Transverse colon (tissue), 4 donors: Measurements from ENCODE around the gene SHMT2. TPM values are rescaled to one million over a fixed set of nuclear protein-coding genes. Genes with fewer than 3 reads are reported as not detected.

ENCODE experiments used
- DNase-seq: peaks from one replicate; pipeline ENCODE4 v3.0.0-alpha.2; 2019
- H3K27ac ChIP-seq, 4 donors: fragments of 200-600 bp; sonication (generic); 2 replicates each; pipeline ENCODE4 v1.5.1; 2016 to 2018; ENCODE audit warnings: inconsistent platforms in 4 of 4
- H3K27me3 ChIP-seq: fragments of 200-600 bp; sonication (generic); 2 replicates; pipeline ENCODE4 v1.5.1; 2017; ENCODE audit warnings: inconsistent platforms
- H3K36me3 ChIP-seq, 4 donors: fragments of 200-600 bp; sonication (generic); 2 replicates each; pipeline ENCODE4 v1.5.1; 2017 to 2019; ENCODE audit warnings: inconsistent platforms in 4 of 4
- H3K4me1 ChIP-seq, 4 donors: fragments of 200-600 bp; sonication (generic); 2 replicates each; pipeline ENCODE4 v1.5.1; 2017 to 2020; ENCODE audit warnings: inconsistent platforms in 4 of 4
- H3K4me3 ChIP-seq, 4 donors: fragments of 200-600 bp; sonication (generic); 1 replicate in 1 of 4; 2 replicates in 3 of 4; pipeline versions ENCODE4 v1.5.1 to v1.6.1; 2017 to 2019; ENCODE audit warnings: inconsistent platforms in 4 of 4
- H3K9me3 ChIP-seq, 2 donors: fragments of 200-600 bp; sonication (generic); 2 replicates each; pipeline ENCODE4 v1.5.1; 2017 to 2019; ENCODE audit warnings: inconsistent platforms in 2 of 2
- CTCF ChIP-seq, 5 experiments: fragments of 200-600 bp in 3 of 5; fragments of 450-650 bp in 2 of 5; sonication (generic) in 3 of 5; IDR thresholded peaks; 1 replicate in 2 of 5; 2 replicates in 3 of 5; pipeline ENCODE4 v1.5.1; 2016 to 2017; ENCODE audit warnings: antibody characterized with exemption in 5 of 5, inconsistent platforms in 3 of 5, mild to moderate bottlenecking in 2 of 5, moderate library complexity in 1 of 5
- EP300 ChIP-seq: sonication (generic); formaldehyde crosslinking; IDR thresholded peaks from one replicate; pipeline ENCODE4 v1.6.1; 2017; ENCODE audit warnings: antibody characterized with exemption, low read depth
- POLR2A ChIP-seq: fragments of 450-650 bp; IDR thresholded peaks from one replicate; pipeline ENCODE4 v1.6.1; 2016; ENCODE audit warnings: antibody characterized with exemption, mild to moderate bottlenecking, moderate library complexity
- POLR2AphosphoS5 ChIP-seq, 3 donors: sonication (generic); formaldehyde crosslinking; IDR thresholded peaks; one replicate each; pipeline ENCODE4 v1.6.1; 2016; ENCODE audit warnings: antibody characterized with exemption in 3 of 3
- WGBS, 2 donors: methylation state at CpG; one replicate each; pipeline ENCODE4 v1.1.5; 2018; ENCODE audit warnings: low coverage in 1 of 2; 5-methylcytosine and 5-hydroxymethylcytosine counted together
- in situ Hi-C, 4 donors: fragments of 200-750 bp; cut with MboI; loops; one replicate each; pipeline versions ENCODE4 v1.15.0 to v1.15.1; 2017; ENCODE audit warnings: low sequenced_read_pairs in 3 of 4, low pct_ligation_motif_present in 1 of 4, low pct_unique_long_range_greater_than_20kb in 1 of 4
- intact Hi-C: fragments of 100-400 bp; cut with DNase I; formaldehyde crosslinking; loops from one replicate; pipeline ENCODE4 v1.15.1; 2023; ENCODE audit warnings: low total_unique reads
- total RNA-seq, 4 donors: library from RNA; depleted of rRNA; stranded (reverse); fragments of >200 nt; gene quantifications; one replicate each; pipeline ENCODE4 v1.1.0, GENCODE V29; 2016

SHMT2 gene
- total RNA-seq, 4 donors from 2014 or later = 29.2 to 104 (median 33.4) TPM

DNA sequence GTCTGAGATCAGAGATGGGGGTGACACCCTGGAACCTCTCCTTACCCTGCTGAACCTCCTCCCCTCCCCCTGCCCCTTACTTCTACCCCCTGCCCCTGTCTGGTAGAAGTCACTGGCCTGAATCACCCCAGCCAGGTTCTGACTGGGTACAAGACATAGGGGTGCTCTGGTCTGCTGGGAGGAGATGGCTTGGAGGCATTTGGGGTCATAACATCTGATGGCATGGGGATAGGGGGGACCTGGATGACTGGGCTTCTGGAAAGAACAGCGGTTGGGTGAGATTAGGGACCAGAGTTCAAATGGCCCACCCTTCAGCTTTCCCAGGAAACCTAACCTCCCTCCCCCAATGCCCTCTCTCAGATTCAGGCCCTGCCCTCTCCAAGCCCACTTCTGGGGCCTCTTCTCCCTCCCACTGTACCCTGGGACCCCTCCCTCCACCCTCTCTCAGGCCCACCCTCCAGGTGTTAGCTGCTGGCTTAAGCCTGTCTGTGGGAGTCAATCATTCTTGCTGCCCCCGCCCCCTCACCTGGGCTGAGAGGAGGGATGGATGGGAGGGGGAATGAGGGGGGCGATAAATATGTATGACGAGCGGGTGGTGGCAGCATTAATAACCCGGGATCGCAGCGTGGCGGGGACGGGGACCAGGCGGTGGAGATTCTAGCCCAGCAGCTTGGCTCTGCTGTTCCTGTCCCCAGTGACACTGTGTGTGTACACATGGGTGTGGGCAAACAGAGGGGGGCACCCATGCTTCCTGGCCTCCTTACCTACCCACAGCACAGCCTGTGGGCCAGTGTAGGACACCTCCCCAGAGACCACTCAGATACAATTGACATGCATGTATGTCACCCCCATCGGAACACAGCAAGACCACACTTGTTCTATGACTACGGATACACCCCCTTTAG is 7.0 kb upstream of the SHMT2 start:
- no peaks in the 10 kb centered on the region for H3K36me3 ChIP-seq
- H3K27me3 ChIP-seq = peaks cover 98% of the 10 kb centered on the region
- intact Hi-C loops = no loop called here
- DNase-seq = no peak
- H3K4me1 ChIP-seq = peaks cover 11 to 26% (median 18%) of the 10 kb centered on the region in 4 donors
- WGBS, 2 donors = 40% methylated on average over 13 of the region's 13 CpGs; no CpG with 5 or more reads in 1 of the 2 donors
- no peaks in the 10 kb centered on the region for H3K9me3 ChIP-seq
- in situ Hi-C loops = no loop called here
- no peak overlapping the region for H3K27ac ChIP-seq
- H3K4me3 ChIP-seq = no peak overlapping the region
- TF ChIP-seq POLR2A (no peak), CTCF (IDR thresholded peaks at IDR 0.05) (no peak), POLR2AphosphoS5 (IDR thresholded peaks at IDR 0.05) (no peak), EP300 (no peak)

GRCh38 chr12:57223191-57224165 is 6.0 kb upstream of the SHMT2 start:
- Histone ChIP-seq H3K27me3 (peaks cover 88% of the 10 kb centered on the region), H3K36me3 (no peaks in the 10 kb centered on the region), H3K4me3 (no peak overlapping the region), H3K4me1 (peaks cover 11 to 28% (median 17%) of the 10 kb centered on the region in 4 donors), H3K27ac (no peak overlapping the region), H3K9me3 (no peaks in the 10 kb centered on the region)
- in situ Hi-C loops = no loop called here
- 68 to 82% methylated on average over 3 to 22 of the region's 22 CpGs for WGBS, 2 donors
- DNase-seq = no peak
- no peak for TF ChIP-seq POLR2A
- TF ChIP-seq POLR2AphosphoS5 (IDR thresholded peaks at IDR 0.05) = no peak
- TF ChIP-seq EP300 = no peak
- no peak for TF ChIP-seq CTCF (IDR thresholded peaks at IDR 0.05)
- intact Hi-C loops = no loop called here

- Histone ChIP-seq H3K27me3 (peaks cover 79% of the 10 kb centered on the region), H3K36me3 (no peaks in the 10 kb centered on the region), H3K9me3 (no peaks in the 10 kb centered on the region), H3K4me1 (peaks cover 11 to 35% (median 21%) of the 10 kb centered on the region in 4 donors), H3K27ac (no peak overlapping the region), H3K4me3 (no peak overlapping the region)
- in situ Hi-C loops (no loop called here), intact Hi-C loops (no loop called here)
- no peak for TF ChIP-seq POLR2AphosphoS5 (IDR thresholded peaks at IDR 0.05)
- TF ChIP-seq EP300 = no peak
- TF ChIP-seq CTCF (IDR thresholded peaks at IDR 0.05) = no peak
- 58 to 87% methylated on average over 3 to 29 of the region's 30 CpGs for WGBS, 2 donors
- no peak for DNase-seq
Observed at GRCh38 chr12:57224278-57224972, 5.1 kb upstream of the SHMT2 start.
